ENCODE data around the gene TMED4. TPM values are rescaled to one million over a fixed set of nuclear protein-coding genes. Genes with fewer than 3 reads are reported as not detected.
A peak's percentile ranks its signal among the peaks of the same experiment; 100 is the strongest.

TMED4 gene
- total RNA-seq, 1 donor from 2014 or later, result 61.9 TPM

- Histone ChIP-seq H3K9me3 (replicated peaks) (no peaks in the 10 kb centered on the region), H3K27me3 (ENCODE audit: low read depth) (no peaks in the 10 kb centered on the region), H3K27ac (replicated peaks) (peak overlapping the region; percentile 96), H3K4me3 (peak overlapping the region; percentile 86), H3K36me3 (peaks cover 36% of the 10 kb centered on the region), H3K4me1 (peaks cover 32% of the 10 kb centered on the region)
- TF ChIP-seq CTCF (IDR thresholded peaks at IDR 0.05; ENCODE audit: borderline replicate concordance), result no peak
- DNase-seq, result no peak
- intact Hi-C loops (cut with micrococcal nuclease), result loop anchor here (10.0 kb wide), 1 partner anchor 264 kb away; the partner anchor contains the start of gene H2AZ2
Measured at GRCh38 chr7:44580945-44581878, 819 bp downstream of the TMED4 start.

- Histone ChIP-seq H3K9me3 (replicated peaks) (no peaks in the 10 kb centered on the region), H3K4me3 (no peak overlapping the region), H3K4me1 (peaks cover 50% of the 10 kb centered on the region), H3K27ac (replicated peaks) (no peak overlapping the region), H3K27me3 (ENCODE audit: low read depth) (no peaks in the 10 kb centered on the region), H3K36me3 (peaks cover 51% of the 10 kb centered on the region)
- no peak for TF ChIP-seq CTCF (IDR thresholded peaks at IDR 0.05; ENCODE audit: borderline replicate concordance)
- intact Hi-C loops (cut with micrococcal nuclease), result no loop called here
- no peak for DNase-seq
Measured at GRCh38 chr7:44576228-44576627, 5.8 kb downstream of the TMED4 start.

- intact Hi-C loops (cut with micrococcal nuclease), result no loop called here
- H3K36me3 ChIP-seq, result peaks cover 52% of the 10 kb centered on the region
- no peak overlapping the region for H3K27ac ChIP-seq (replicated peaks)
- TF ChIP-seq CTCF (IDR thresholded peaks at IDR 0.05; ENCODE audit: borderline replicate concordance), result no peak
- no peak for DNase-seq
- H3K4me1 ChIP-seq, result peaks cover 38% of the 10 kb centered on the region
- no peaks in the 10 kb centered on the region for H3K9me3 ChIP-seq (replicated peaks)
- no peaks in the 10 kb centered on the region for H3K27me3 ChIP-seq (ENCODE audit: low read depth)
- peak overlapping the region; percentile 95 for H3K4me3 ChIP-seq
Measured at GRCh38 chr7:44575054-44575453, 7.0 kb downstream of the TMED4 start.

GRCh38 chr7:44574287-44574872 lies 7.7 kb downstream of the TMED4 start:
- peaks cover 52% of the 10 kb centered on the region for H3K36me3 ChIP-seq
- TF ChIP-seq CTCF (IDR thresholded peaks at IDR 0.05; ENCODE audit: borderline replicate concordance), result no peak
- peak overlapping the region; percentile 95 for H3K4me3 ChIP-seq
- H3K9me3 ChIP-seq (replicated peaks), result no peaks in the 10 kb centered on the region
- peak overlapping the region; percentile 90 for H3K27ac ChIP-seq (replicated peaks)
- no peaks in the 10 kb centered on the region for H3K27me3 ChIP-seq (ENCODE audit: low read depth)
- no peak for DNase-seq
- peaks cover 34% of the 10 kb centered on the region for H3K4me1 ChIP-seq
- intact Hi-C loops (cut with micrococcal nuclease), result no loop called here

GRCh38 chr7:44573464-44574286 lies 8.4 kb downstream of the TMED4 start, which contains the start of gene DDX56:
TSS of gene DDX56 (minus strand) at chr7:44573908. CDS start at chr7:44573895, 13 bp downstream.
- TF ChIP-seq CTCF (IDR thresholded peaks at IDR 0.05; ENCODE audit: borderline replicate concordance), result no peak
- no peaks in the 10 kb centered on the region for H3K9me3 ChIP-seq (replicated peaks)
- DNase-seq, result peak; percentile 93
- H3K4me3 ChIP-seq, result peak within 1 kb of the TSS; percentile 95
- peak within 1 kb of the TSS; percentile 90 for H3K27ac ChIP-seq (replicated peaks)
- peaks cover 53% of the 10 kb centered on the region for H3K36me3 ChIP-seq
- H3K4me1 ChIP-seq, result peaks cover 34% of the 10 kb centered on the region
- intact Hi-C loops (cut with micrococcal nuclease), result no loop called here
- no peaks in the 10 kb centered on the region for H3K27me3 ChIP-seq (ENCODE audit: low read depth)

Measured in left ventricle myocardium inferior (tissue), 1 donor.